Retinal pigment epithelial cell (primary cell): Measurements from ENCODE around the gene CCDC27.

Source experiments
- DNase-seq: peaks from one replicate; pipeline ENCODE4 v3.0.0-alpha.2; 2010; ENCODE audit warnings: low read depth
- H3K4me3 ChIP-seq: 2 replicates; pipeline ENCODE4 v1.5.1; 2011; ENCODE audit warnings: mild to moderate bottlenecking, low read length, control low read depth, moderate library complexity
- CTCF ChIP-seq: conservative IDR thresholded peaks from 2 replicates; pipeline ENCODE4 v1.5.1; 2011; ENCODE audit warnings: low read depth, low read length, control low read depth, inconsistent platforms

Gene CCDC27

DNA sequence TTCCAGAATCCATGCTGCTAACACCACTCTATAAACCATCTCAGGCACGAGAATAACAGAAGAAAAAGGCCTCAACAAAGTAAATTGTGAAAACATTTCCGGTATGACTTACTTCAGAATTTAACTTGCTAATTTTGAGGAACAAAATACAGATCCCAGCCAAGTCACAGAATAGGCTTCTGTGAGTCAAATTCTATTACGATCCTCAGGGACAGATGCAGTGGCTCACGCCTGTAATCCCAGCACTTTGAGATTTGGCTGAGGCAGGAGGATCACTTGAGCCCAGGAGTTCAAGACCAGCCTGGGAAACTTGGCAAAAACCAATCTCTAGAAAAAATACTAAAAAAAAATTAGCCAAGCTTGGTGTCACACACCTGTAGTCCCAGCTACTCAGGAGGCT lies 8.8 kb upstream of the CCDC27 start:
- TF ChIP-seq CTCF = no peak
- no peak for DNase-seq
- H3K4me3 ChIP-seq = no peak overlapping the region

DNA sequence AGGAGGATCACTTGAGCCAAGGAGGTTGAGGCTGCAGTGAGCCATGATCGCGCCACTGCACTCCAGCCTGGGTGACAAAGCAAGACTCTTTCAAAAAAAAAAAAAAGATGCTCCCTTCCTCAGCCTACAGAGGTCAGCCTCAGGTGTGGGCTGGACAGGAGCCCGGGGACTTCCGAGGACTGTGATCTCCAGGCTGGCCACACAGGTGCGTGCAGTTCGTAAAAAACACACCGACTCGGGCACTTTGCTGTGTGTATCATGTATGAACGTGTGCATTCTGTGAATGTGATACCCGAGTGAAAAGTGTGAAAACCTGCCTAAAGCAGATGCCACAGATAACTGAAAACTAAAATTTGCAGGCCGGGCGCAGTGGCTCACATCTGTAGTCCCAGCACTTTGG lies 8.4 kb upstream of the CCDC27 start:
- no peak for TF ChIP-seq CTCF
- no peak overlapping the region for H3K4me3 ChIP-seq
- DNase-seq = no peak

GRCh38 chr1:3744646-3745045 lies 7.6 kb upstream of the CCDC27 start:
- no peak overlapping the region for H3K4me3 ChIP-seq
- no peak for DNase-seq
- TF ChIP-seq CTCF = no peak

GRCh38 chr1:3745071-3745470 lies 7.2 kb upstream of the CCDC27 start:
- DNase-seq = no peak
- TF ChIP-seq CTCF = no peak
- no peak overlapping the region for H3K4me3 ChIP-seq

DNA sequence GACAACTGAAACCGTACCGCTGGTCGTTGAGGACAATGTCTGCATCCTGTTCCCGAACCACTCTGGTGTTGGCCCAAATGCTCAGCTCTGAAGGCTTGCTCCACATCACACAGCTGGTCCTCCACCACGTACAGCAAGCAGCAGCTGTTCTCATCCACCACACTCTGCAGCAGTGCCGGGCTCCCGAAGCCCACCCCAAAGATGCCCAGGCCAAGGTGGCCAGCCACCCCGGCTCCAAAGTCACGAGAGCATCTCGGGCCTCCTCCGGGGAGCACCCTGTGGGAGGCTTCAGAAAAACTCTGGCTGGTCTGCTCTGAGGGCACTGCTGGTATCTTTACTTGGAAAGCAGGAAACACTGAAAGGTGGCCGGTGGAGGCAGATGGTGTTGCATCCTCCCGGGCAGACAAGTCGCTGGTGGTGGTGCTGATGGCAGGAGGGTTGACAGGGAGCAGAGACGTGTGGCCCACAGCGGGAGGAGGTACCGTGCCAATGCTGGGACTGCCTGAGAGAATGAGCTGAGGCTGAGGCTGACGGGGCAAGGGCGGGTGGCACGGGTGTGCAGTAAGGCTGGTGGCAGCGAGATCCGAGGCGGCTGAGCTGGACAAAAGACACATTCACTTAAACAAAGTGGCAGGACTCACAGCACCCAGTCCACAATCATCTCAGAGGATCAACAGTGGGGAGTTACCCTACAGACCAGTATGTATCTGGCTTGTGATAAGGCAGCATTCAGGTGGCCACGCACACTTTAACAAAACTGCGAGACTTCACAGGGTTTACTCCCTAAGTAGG lies 6.5 kb upstream of the CCDC27 start:
- TF ChIP-seq CTCF = no peak
- peak overlapping the region; percentile 68 for H3K4me3 ChIP-seq
- DNase-seq = no peak

DNA sequence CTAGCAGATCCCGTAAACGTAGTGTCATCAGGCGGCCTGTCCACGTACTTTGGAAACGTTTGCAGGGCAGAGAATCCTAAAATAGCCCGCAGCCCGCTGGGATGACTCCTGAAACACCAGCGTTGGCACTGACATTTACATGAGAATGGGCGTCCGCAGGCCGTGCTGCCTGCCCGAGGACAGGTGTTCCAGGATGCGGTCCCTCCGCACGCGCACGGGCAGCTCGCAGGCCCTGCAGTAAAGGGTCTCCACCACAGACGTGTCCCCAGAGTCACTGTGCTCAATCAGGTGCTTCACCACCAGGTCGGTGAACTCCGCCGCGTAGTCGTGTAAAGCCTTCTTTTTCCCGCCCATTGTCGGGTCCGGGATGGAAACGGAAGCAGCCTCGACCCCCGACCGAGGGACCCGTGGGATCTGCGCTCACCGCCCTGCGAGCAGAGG lies 5.8 kb upstream of the CCDC27 start:
- DNase-seq = no peak
- H3K4me3 ChIP-seq = peak overlapping the region; percentile 68
- TF ChIP-seq CTCF = no peak

- H3K4me3 ChIP-seq = peak overlapping the region; percentile 68
- TF ChIP-seq CTCF = no peak
- peak; percentile 26 for DNase-seq
Observed at GRCh38 chr1:3746830-3747521, 5.3 kb upstream of the CCDC27 start.
